ENCODE results near the gene ARHGAP28. TPM values are rescaled to one million over a fixed set of nuclear protein-coding genes. Genes with fewer than 3 reads are reported as not detected.
A peak's percentile ranks its signal among the peaks of the same experiment; 100 is the strongest.

Gene ARHGAP28, protein sequence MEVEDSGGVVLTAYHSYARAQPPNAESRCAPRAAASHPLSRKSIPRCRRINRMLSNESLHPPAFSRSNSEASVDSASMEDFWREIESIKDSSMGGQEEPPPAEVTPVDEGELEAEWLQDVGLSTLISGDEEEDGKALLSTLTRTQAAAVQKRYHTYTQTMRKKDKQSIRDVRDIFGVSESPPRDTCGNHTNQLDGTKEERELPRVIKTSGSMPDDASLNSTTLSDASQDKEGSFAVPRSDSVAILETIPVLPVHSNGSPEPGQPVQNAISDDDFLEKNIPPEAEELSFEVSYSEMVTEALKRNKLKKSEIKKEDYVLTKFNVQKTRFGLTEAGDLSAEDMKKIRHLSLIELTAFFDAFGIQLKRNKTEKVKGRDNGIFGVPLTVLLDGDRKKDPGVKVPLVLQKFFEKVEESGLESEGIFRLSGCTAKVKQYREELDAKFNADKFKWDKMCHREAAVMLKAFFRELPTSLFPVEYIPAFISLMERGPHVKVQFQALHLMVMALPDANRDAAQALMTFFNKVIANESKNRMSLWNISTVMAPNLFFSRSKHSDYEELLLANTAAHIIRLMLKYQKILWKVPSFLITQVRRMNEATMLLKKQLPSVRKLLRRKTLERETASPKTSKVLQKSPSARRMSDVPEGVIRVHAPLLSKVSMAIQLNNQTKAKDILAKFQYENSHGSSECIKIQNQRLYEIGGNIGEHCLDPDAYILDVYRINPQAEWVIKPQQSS
- 1 to 10 TPM; 3.2 to 6.1 (median 4.0) TPM for total RNA-seq
- 0.93 TPM for polyA plus RNA-seq
- long read RNA-seq, donor 1, partial matches to known transcripts = 0 of 4 reads
- long read RNA-seq, donor 1, other reads (novel, unspliced or antisense) = 2 of 4 reads
- long read RNA-seq, donor 2, partial matches to known transcripts = 0 of 1 reads
- long read RNA-seq, donor 2, other reads (novel, unspliced or antisense) = 1 of 1 reads
- long read RNA-seq, donor 3, partial matches to known transcripts = 2 of 5 reads
- long read RNA-seq, donor 3, other reads (novel, unspliced or antisense) = 2 of 5 reads
- long read RNA-seq, donor 4, partial matches to known transcripts = 0 of 2 reads
- long read RNA-seq, donor 4, other reads (novel, unspliced or antisense) = 1 of 2 reads

DNA sequence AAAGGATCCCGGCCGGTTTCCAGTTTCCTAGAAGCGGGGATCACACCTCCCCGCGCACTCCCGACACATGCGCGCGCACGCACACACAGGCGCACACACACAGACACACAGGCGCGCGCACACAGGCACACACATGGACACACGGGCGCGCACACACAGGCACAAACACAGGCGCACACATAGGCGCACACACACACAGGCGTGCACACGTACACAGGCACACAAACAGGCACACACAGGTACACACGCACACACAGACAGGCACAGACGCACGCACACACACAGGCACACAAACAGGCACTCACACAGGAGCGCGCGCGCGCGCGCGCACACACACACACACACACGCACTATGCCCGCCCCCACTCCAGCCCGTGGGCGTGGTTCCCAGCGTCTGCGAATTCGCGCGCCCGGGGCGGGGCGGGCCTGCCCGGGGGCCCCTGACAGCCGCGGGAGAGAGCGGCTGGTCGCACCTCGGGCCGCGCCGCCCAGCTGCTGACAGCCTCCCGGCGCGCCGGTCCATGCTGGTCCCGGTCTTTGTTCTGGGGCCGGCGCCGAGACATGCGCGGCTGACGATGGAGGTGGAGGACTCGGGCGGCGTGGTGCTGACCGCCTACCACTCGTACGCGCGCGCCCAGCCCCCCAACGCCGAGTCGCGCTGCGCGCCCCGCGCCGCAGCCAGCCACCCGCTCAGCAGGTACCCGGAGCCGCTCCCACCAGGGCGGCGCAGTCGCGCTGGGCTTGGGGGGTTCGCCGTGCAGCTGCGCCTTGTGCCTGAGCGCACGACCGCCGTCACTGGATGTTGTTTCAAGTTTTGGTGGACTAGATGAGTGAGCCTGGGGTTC is at the start of gene ARHGAP28:
Gene ARHGAP28 (plus strand): TSS at position 470 of the 845 bp plus-strand sequence. CDS start 106 bp downstream, at position 576.
- H3K9me3 ChIP-seq (ENCODE audit: control insufficient read depth, low read length) = no peaks in the 10 kb centered on the region
- intact Hi-C loops (cut with DNase I) = loop anchor here in 2 of 4 donors (5.0 to 10.0 kb wide), 2 partner anchors 53 to 155 kb away; no protein-coding TSS in a partner anchor
- no peaks in the 10 kb centered on the region for H3K27me3 ChIP-seq (ENCODE audit: control insufficient read depth, insufficient read depth)
- under 1% methylated on average over 96 of the region's 96 CpGs for WGBS
- DNase-seq (peak; percentile 88 to 97 (median 96)), ATAC-seq (peak; percentile 97 to 98)
- peak within 1 kb of the TSS; percentile 66 for H3K4me3 ChIP-seq (ENCODE audit: low read length)
- H3K27ac ChIP-seq (ENCODE audit: low read length) = peak within 1 kb of the TSS; percentile 91
- H3K4me1 ChIP-seq (ENCODE audit: control insufficient read depth, insufficient read depth, low read length) = no peaks in the 10 kb centered on the region

DNA sequence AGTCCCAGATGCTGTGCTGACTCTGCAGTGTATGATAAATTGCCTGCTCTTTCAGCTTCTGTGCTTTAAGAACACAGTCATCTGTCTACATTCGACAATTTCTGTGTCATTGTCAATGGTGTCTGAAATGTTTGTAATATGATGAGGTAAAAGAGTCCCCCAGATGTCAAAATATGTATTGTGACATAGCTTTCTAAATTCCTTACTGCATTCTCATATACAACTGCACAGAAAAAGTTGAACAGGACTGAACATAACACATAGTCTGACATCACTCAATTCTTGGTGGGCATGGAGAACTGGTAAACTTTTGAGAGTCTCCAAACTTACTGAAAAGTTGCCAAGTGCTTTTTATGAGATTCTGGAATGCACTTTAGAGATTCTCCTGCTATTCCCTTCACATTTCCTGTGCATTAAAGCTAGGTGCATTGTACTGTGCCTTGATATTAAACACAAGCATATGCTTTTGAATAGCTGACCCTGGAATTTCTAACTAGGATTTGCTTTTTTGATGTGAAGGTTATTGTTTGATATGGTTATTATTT is 48.1 kb upstream of the ARHGAP28 start:
- no peak for DNase-seq
- H3K4me3 ChIP-seq (ENCODE audit: low read length) = no peak overlapping the region
- no peaks in the 10 kb centered on the region for H3K4me1 ChIP-seq (ENCODE audit: control insufficient read depth, insufficient read depth, low read length)
- intact Hi-C loops (cut with DNase I) = no loop called here
- no peaks in the 10 kb centered on the region for H3K9me3 ChIP-seq (ENCODE audit: control insufficient read depth, low read length)
- no peak for ATAC-seq
- H3K27ac ChIP-seq (ENCODE audit: low read length) = no peak overlapping the region
- no peaks in the 10 kb centered on the region for H3K27me3 ChIP-seq (ENCODE audit: control insufficient read depth, insufficient read depth)
- WGBS = 64% methylated on average over 1 of the region's 1 CpG

DNA sequence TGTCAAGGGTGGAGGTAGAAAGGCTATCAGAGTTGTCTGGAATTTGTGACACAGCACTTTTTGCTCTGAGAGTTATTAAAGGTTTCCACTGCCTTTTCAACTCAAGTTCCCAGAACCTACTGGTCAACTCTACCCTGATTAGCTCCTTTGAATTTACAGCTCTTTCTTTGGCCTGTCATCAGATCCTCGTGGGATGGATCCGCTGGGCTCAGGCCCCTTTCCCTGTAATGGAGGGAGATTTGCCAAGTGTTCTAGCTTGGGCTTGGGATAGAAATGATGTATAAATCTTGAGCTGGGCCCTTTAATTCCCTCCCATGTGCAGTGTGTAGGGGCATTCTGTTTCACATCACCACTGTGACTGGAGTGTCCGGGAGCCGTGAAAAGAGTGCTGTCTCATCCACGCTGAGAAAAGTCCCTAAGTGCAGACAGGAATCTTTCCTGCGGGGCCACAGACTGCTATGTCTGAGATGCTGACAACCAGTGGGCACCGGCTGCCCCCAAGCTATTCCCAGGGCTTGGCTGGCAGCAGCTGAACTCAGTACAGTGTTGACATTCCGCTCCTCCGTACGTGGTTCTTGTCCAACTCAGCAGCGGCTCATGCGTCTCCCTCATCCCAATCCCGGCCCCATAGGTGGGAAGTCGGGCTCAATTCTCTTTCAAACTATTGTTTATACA is 46.9 kb upstream of the ARHGAP28 start:
- Histone ChIP-seq H3K4me1 (ENCODE audit: control insufficient read depth, insufficient read depth, low read length) (no peaks in the 10 kb centered on the region), H3K27ac (ENCODE audit: low read length) (no peak overlapping the region), H3K9me3 (ENCODE audit: control insufficient read depth, low read length) (no peaks in the 10 kb centered on the region), H3K27me3 (ENCODE audit: control insufficient read depth, insufficient read depth) (no peaks in the 10 kb centered on the region), H3K4me3 (ENCODE audit: low read length) (no peak overlapping the region)
- intact Hi-C loops (cut with DNase I) = no loop called here
- DNase-seq (peak; percentile 11 to 48 (median 31)), ATAC-seq (peak; percentile 52 to 85)
- 29% methylated on average over 14 of the region's 14 CpGs for WGBS

DNA sequence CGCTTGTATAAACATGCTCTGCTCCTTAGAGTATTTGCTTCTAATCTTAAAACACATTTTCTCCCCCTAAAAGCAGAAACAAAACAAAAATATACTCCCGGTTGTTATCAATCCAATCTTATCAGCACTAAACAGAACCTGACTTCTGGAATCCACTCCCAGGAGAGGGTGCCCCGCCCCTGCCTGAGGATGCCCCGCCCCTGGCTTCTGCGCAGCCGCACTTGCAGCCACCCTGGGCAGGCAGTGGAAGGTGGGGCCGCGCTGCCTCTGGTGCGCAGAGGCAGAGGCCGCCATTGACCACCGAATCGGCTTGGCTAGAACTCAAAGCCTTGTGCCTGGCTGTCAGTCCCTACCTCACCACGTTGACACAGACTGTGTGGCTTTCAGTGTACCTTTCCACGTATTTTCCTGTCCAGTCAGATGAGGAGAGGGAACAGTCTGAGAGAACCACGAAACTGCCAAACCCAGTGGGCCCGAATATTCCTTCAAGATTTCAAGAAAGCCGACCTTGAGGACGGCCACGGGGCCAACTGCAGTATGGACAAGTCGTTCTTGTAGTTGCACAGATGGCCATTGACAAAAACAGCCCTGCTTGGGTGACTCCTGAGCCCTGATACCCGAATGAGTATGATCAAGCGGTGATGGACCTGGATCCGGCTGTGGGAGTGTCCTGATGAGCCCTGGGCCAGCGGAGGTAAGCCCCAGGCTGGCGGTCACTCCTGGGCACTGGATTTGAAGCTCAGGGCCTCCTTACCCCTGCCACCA is 46.2 kb upstream of the ARHGAP28 start:
- peak; percentile 51 to 95 for ATAC-seq
- 79% methylated on average over 25 of the region's 25 CpGs for WGBS
- Histone ChIP-seq H3K4me1 (ENCODE audit: control insufficient read depth, insufficient read depth, low read length) (no peaks in the 10 kb centered on the region), H3K27me3 (ENCODE audit: control insufficient read depth, insufficient read depth) (no peaks in the 10 kb centered on the region), H3K9me3 (ENCODE audit: control insufficient read depth, low read length) (no peaks in the 10 kb centered on the region), H3K4me3 (ENCODE audit: low read length) (no peak overlapping the region), H3K27ac (ENCODE audit: low read length) (no peak overlapping the region)
- intact Hi-C loops (cut with DNase I) = no loop called here
- peak; percentile 38 to 82 (median 51) for DNase-seq

DNA sequence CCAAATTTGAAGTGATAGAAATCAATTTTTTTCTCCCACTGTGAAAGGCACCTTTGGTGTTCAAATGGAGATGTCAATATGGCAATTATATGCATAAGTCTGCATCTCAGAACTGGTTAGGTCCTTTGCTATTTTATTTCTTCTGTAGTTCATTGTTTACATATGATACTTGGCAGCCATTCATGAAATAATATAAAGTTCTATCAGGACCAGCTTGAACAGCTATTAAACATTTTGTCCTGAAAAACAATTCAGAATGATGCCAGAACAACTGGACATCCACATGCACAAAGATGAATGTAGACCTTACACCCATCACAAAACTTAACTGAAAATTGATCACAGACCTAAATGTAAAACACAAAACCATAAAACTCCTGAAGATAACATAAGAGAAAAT is 41.8 kb upstream of the ARHGAP28 start:
- ATAC-seq (no peak), DNase-seq (no peak)
- intact Hi-C loops (cut with DNase I) = no loop called here
- Histone ChIP-seq H3K27me3 (ENCODE audit: control insufficient read depth, insufficient read depth) (no peaks in the 10 kb centered on the region), H3K4me3 (ENCODE audit: low read length) (no peak overlapping the region), H3K9me3 (ENCODE audit: control insufficient read depth, low read length) (no peaks in the 10 kb centered on the region), H3K27ac (ENCODE audit: low read length) (no peak overlapping the region), H3K4me1 (ENCODE audit: control insufficient read depth, insufficient read depth, low read length) (no peaks in the 10 kb centered on the region)

DNA sequence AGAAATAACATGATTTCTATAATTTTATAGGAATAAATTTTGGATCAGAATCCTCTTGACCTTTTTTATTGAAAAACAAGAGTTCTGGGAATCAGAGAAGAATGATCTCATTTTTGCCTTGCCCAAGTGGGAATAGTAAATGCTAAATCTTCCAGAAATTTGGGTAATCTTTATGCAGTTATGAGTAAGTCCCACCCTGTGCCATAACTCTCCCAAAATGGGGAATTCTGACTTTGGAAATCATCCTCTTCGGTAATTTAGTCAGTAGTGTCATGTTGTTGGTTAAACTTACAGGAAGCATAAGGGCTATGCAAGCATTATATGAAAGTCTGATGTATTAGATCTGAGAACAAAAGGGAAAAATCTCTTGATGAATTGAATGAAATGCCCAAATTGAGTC is 20.6 kb upstream of the ARHGAP28 start:
- intact Hi-C loops (cut with DNase I) = no loop called here
- H3K4me3 ChIP-seq (ENCODE audit: low read length) = no peak overlapping the region
- peaks cover 1% of the 10 kb centered on the region for H3K4me1 ChIP-seq (ENCODE audit: control insufficient read depth, insufficient read depth, low read length)
- H3K9me3 ChIP-seq (ENCODE audit: control insufficient read depth, low read length) = no peaks in the 10 kb centered on the region
- no peak overlapping the region for H3K27ac ChIP-seq (ENCODE audit: low read length)
- 68% methylated on average over 1 of the region's 1 CpG for WGBS
- DNase-seq (no peak), ATAC-seq (no peak)
- H3K27me3 ChIP-seq (ENCODE audit: control insufficient read depth, insufficient read depth) = no peaks in the 10 kb centered on the region

DNA sequence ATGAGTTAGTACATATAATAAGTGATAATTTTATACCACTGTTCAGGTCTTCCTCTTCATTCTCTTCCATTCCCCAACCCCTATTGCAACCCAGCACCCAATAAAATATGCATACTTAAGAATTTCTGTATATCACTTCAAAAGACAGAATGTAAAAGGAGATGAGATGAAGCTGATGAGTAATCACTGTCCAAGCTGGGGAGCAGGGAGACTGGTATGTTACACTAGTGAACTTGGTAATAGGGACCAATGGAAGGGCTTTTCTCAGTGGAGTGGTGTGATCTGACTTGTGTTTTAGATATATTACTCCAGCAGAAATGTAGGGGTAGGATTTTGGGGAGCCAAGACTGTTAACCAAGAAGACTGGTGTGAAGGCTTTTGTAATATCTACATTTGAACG is 18.0 kb upstream of the ARHGAP28 start:
- Histone ChIP-seq H3K27me3 (ENCODE audit: control insufficient read depth, insufficient read depth) (no peaks in the 10 kb centered on the region), H3K4me1 (ENCODE audit: control insufficient read depth, insufficient read depth, low read length) (peaks cover 1% of the 10 kb centered on the region), H3K4me3 (ENCODE audit: low read length) (no peak overlapping the region), H3K27ac (ENCODE audit: low read length) (no peak overlapping the region), H3K9me3 (ENCODE audit: control insufficient read depth, low read length) (no peaks in the 10 kb centered on the region)
- ATAC-seq (no peak), DNase-seq (no peak)
- intact Hi-C loops (cut with DNase I) = no loop called here
- 46% methylated on average over 1 of the region's 1 CpG for WGBS

DNA sequence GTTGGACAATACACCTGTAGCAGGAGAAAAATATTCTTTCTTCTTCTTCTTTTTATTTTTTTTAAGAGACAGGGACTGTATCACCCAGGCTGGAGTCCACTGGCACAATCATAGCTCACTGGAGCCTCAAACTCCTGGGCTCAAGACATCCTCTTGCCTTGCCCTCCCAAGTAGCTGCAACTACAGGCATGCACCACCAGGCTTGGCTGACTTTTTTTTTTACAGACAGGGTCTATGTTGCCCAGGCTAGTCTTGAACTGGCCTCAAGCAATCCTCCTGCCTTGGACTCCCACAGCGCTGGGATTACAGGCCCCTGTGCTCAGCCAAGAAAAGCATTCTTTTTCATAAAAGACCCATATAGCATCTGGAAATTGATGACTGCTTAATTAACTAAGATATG is 17.1 kb upstream of the ARHGAP28 start:
- H3K4me1 ChIP-seq (ENCODE audit: control insufficient read depth, insufficient read depth, low read length) = peaks cover 1% of the 10 kb centered on the region
- no peak overlapping the region for H3K4me3 ChIP-seq (ENCODE audit: low read length)
- no peak overlapping the region for H3K27ac ChIP-seq (ENCODE audit: low read length)
- no peak for DNase-seq
- ATAC-seq = no peak
- no peaks in the 10 kb centered on the region for H3K27me3 ChIP-seq (ENCODE audit: control insufficient read depth, insufficient read depth)
- no peaks in the 10 kb centered on the region for H3K9me3 ChIP-seq (ENCODE audit: control insufficient read depth, low read length)
- intact Hi-C loops (cut with DNase I) = no loop called here
- 90% methylated on average over 1 of the region's 1 CpG for WGBS

DNA sequence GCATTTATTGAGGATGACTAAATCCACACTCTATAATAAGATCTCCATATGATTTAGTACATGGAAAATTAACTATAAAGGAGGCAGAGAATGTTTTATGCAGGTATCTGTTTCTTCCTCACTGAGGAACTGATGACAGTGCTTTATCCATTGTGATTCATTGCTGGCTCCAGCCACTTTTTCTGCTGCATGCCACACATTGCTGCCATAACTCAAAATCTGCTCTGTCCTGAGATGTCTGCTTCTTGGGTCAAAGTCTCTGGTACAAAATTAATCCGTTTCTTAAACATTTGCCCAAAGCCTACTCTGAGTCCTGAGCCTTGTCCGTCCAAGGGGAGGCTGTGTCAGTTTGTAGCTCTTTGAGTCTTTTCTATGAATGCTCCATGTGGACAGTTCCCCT is 15.5 kb upstream of the ARHGAP28 start:
- Histone ChIP-seq H3K27ac (ENCODE audit: low read length) (no peak overlapping the region), H3K4me3 (ENCODE audit: low read length) (no peak overlapping the region), H3K4me1 (ENCODE audit: control insufficient read depth, insufficient read depth, low read length) (peaks cover 1% of the 10 kb centered on the region), H3K27me3 (ENCODE audit: control insufficient read depth, insufficient read depth) (no peaks in the 10 kb centered on the region), H3K9me3 (ENCODE audit: control insufficient read depth, low read length) (no peaks in the 10 kb centered on the region)
- 52% methylated on average over 2 of the region's 2 CpGs for WGBS
- intact Hi-C loops (cut with DNase I) = no loop called here
- DNase-seq = no peak
- ATAC-seq = no peak

Measured in right cardiac atrium (tissue), 5 donors.